Subcutaneous adipose tissue (tissue), 4 donors: ENCODE data around the gene CNDP1. TPM values are rescaled to one million over a fixed set of nuclear protein-coding genes. Genes with fewer than 3 reads are reported as not detected.

Source experiments
- CTCF ChIP-seq: fragments of 450-650 bp; IDR thresholded peaks from one replicate; pipeline ENCODE4 v1.5.1; 2016; ENCODE audit warnings: low read depth, mild to moderate bottlenecking, control low read depth, antibody characterized with exemption, moderate library complexity
- total RNA-seq, 4 donors: library from RNA; depleted of rRNA; stranded (reverse); fragments of >200 nt; gene quantifications; one replicate each; pipeline ENCODE4 v1.1.0, GENCODE V29; 2016

CNDP1 gene
- total RNA-seq, 4 donors from 2014 or later, result 1.1 TPM; not detected in 3

- no peak for TF ChIP-seq CTCF
These were observed 98.0 kb downstream of the CNDP1 start for GRCh38 chr18:74632351-74632679.

- no peak for TF ChIP-seq CTCF
These were observed 98.6 kb downstream of the CNDP1 start for GRCh38 chr18:74632856-74633255.

GRCh38 chr18:74633652-74634352, 99.5 kb downstream of the CNDP1 start:
- no peak for TF ChIP-seq CTCF

GRCh38 chr18:74635224-74635975, 101.1 kb downstream of the CNDP1 start:
- no peak for TF ChIP-seq CTCF

Other genes starting within 250 kb of the CNDP1 start
- 100 to 1,000 TPM; 360 to 826 (median 618) TPM for gene CYB5A, start 242.5 kb upstream of the CNDP1 start, total RNA-seq
- not detected for gene C18orf63, start 218.7 kb upstream of the CNDP1 start, total RNA-seq
- gene DIPK1C, start 77.2 kb upstream of the CNDP1 start, total RNA-seq, result not detected
- 100 to 1,000 TPM in 2 of 4 donors, 10 to 100 TPM in 2; 83.8 to 160 (median 106) TPM for gene CNDP2, start 38.1 kb upstream of the CNDP1 start, total RNA-seq
- gene ZNF407, start 63.4 kb downstream of the CNDP1 start, total RNA-seq, result 10 to 100 TPM; 16.0 to 24.3 (median 19.6) TPM